SK-N-SH (cell line): ENCODE data around the gene FTCD. TPM values are rescaled to one million over a fixed set of nuclear protein-coding genes. Genes with fewer than 3 reads are reported as not detected.

Experiments
- CTCF ChIA-PET: fragments of 300-600, 350-600 bp; formaldehyde crosslinking; extraction: SDS; loops from one replicate; lab custom pipeline; 2021; lab: Yijun Ruan, JAX
- POLR2A ChIA-PET: fragments of 350-600 bp; sonication (Branson Sonifier 250); formaldehyde crosslinking; extraction: SDS; loops from one replicate; lab custom pipeline; 2020; ENCODE audit warnings: antibody characterized with exemption, inconsistent platforms; lab: Yijun Ruan, JAX
- DNase-seq: peaks from one replicate; pipeline ENCODE4 v3.0.0; 2012
- H2AFZ ChIP-seq: fragments of 200-600 bp; sonication (generic); 2 replicates; pipeline ENCODE4 v1.8.1; 2016; ENCODE audit warnings: antibody characterized with exemption, mild to moderate bottlenecking, low read depth
- H3F3A ChIP-seq: fragments of 200-600 bp; sonication (generic); replicated peaks from 2 replicates; pipeline ENCODE3; 2016; ENCODE audit warnings: antibody characterized with exemption, mild to moderate bottlenecking; ENCODE audit not compliant: insufficient read depth
- H3K27ac ChIP-seq, 2 experiments: fragments of 200-500 bp in 1 of 2; fragments of 200-600 bp in 1 of 2; sonication (Bioruptor generic) in 1 of 2; sonication (generic), shearing (Covaris generic) in 1 of 2; 2 replicates each; pipeline versions ENCODE4 v1.5.1 to v1.6.1; 2014 to 2016; ENCODE audit warnings: low read depth in 2 of 2, inconsistent platforms in 1 of 2, low read length in 1 of 2, mild to moderate bottlenecking in 1 of 2, mixed read lengths in 1 of 2
- H3K27me3 ChIP-seq: fragments of 200-600 bp; sonication (generic), shearing (Covaris generic); 2 replicates; pipeline ENCODE4 v1.6.1; 2016; ENCODE audit warnings: mixed run types; ENCODE audit not compliant: insufficient read depth
- H3K36me3 ChIP-seq, 2 experiments: fragments of 200-500 bp in 1 of 2; fragments of 200-600 bp in 1 of 2; sonication (Bioruptor generic) in 1 of 2; sonication (generic) in 1 of 2; replicated peaks in 1 of 2; 2 replicates each; pipeline versions ENCODE3 to v1.5.1; 2014 to 2016; ENCODE audit warnings: low read length in 1 of 2, mild to moderate bottlenecking in 1 of 2; ENCODE audit not compliant: insufficient read depth in 2 of 2, control insufficient read depth in 1 of 2
- H3K4me1 ChIP-seq, 2 experiments: fragments of 200-500 bp in 1 of 2; fragments of 200-600 bp in 1 of 2; sonication (Bioruptor generic) in 1 of 2; sonication (generic), shearing (Covaris generic) in 1 of 2; 2 replicates each; pipeline versions ENCODE4 v1.5.1 to v1.6.1; 2014 to 2016; ENCODE audit warnings: low read depth in 1 of 2, low read length in 1 of 2, mixed run types in 1 of 2; ENCODE audit not compliant: insufficient read depth in 2 of 2, control insufficient read depth in 1 of 2
- H3K4me2 ChIP-seq: fragments of 200-600 bp; sonication (generic), shearing (Covaris generic); 2 replicates; pipeline ENCODE4 v1.6.1; 2017; ENCODE audit warnings: mixed run types
- H3K4me3 ChIP-seq, 2 experiments: fragments of 200-500 bp in 1 of 2; fragments of 200-600 bp in 1 of 2; sonication (Bioruptor generic) in 1 of 2; sonication (generic), shearing (Covaris generic) in 1 of 2; 2 replicates each; pipeline versions ENCODE4 v1.5.1 to v1.8.1; 2014 to 2016; ENCODE audit warnings: low read depth in 2 of 2, inconsistent platforms in 1 of 2, low read length in 1 of 2, mild to moderate bottlenecking in 1 of 2, mixed read lengths in 1 of 2, moderate library complexity in 1 of 2
- H3K79me2 ChIP-seq: fragments of 200-600 bp; sonication (generic); 2 replicates; pipeline ENCODE4 v1.8.1; 2017; ENCODE audit warnings: mild to moderate bottlenecking; ENCODE audit not compliant: insufficient read depth
- H3K9ac ChIP-seq: fragments of 200-600 bp; sonication (generic); 2 replicates; pipeline ENCODE4 v1.6.1; 2017; ENCODE audit warnings: mixed run types
- H3K9me2 ChIP-seq: fragments of 200-600 bp; sonication (generic); 2 replicates; pipeline ENCODE4 v1.6.1; 2017; ENCODE audit warnings: mixed run types
- H3K9me3 ChIP-seq: fragments of 200-600 bp; sonication (generic); 2 replicates; pipeline ENCODE4 v1.6.1; 2017; ENCODE audit warnings: mixed run types, mild to moderate bottlenecking, moderate library complexity
- H4K20me1 ChIP-seq: fragments of 200-600 bp; sonication (generic); 2 replicates; pipeline ENCODE4 v1.6.1; 2017; ENCODE audit warnings: mild to moderate bottlenecking, mixed run types; ENCODE audit not compliant: insufficient read depth
- CTCF ChIP-seq: fragments of 200-600 bp; sonication (generic); IDR thresholded peaks from 2 replicates; pipeline ENCODE4 v1.6.1; 2017; ENCODE audit warnings: antibody characterized with exemption, mild to moderate bottlenecking, moderate library complexity
- EZH2phosphoT487 ChIP-seq: fragments of 200-600 bp; sonication (generic); IDR thresholded peaks from 2 replicates; pipeline ENCODE4 v1.6.1; 2017; ENCODE audit warnings: low read depth, mixed run types, mild to moderate bottlenecking, antibody characterized with exemption, moderate library complexity, borderline replicate concordance
- FOSL2 ChIP-seq: IDR thresholded peaks from 2 replicates; pipeline ENCODE4 v1.4.0; 2012; ENCODE audit warnings: low read depth, mild to moderate bottlenecking, moderate library complexity, borderline replicate concordance
- FOXJ3 ChIP-seq: sonication (generic); formaldehyde crosslinking; IDR thresholded peaks from 2 replicates; pipeline ENCODE4 v1.5.1; 2020; ENCODE audit warnings: mild to moderate bottlenecking, missing genetic modification reagents
- GATA2 ChIP-seq: sonication (generic); formaldehyde crosslinking; IDR thresholded peaks from 2 replicates; pipeline ENCODE4 v1.5.0; 2020; ENCODE audit warnings: mild to moderate bottlenecking, missing genetic modification reagents
- JUND ChIP-seq: IDR thresholded peaks from 2 replicates; pipeline ENCODE4 v1.4.0; 2012
- MEF2A ChIP-seq: IDR thresholded peaks from 2 replicates; pipeline ENCODE4 v1.4.0; 2012; ENCODE audit warnings: low read depth, borderline replicate concordance
- MXI1 ChIP-seq: IDR thresholded peaks from 2 replicates; pipeline ENCODE4 v1.6.1; 2012; ENCODE audit warnings: mild to moderate bottlenecking, low read depth, low read length, improper control_type of control experiment
- NFIC ChIP-seq: IDR thresholded peaks from 2 replicates; pipeline ENCODE4 v1.4.0; 2012; ENCODE audit warnings: borderline replicate concordance
- PBX3 ChIP-seq: IDR thresholded peaks from 2 replicates; pipeline ENCODE4; 2012
- POLR2AphosphoS5 ChIP-seq: IDR thresholded peaks from 2 replicates; pipeline ENCODE4 v1.6.1; 2012; ENCODE audit warnings: low read depth, low read length
- REST ChIP-seq: IDR thresholded peaks from 2 replicates; pipeline ENCODE4 v1.6.1; 2012; ENCODE audit warnings: mild to moderate bottlenecking, low read depth, low read length, moderate library complexity
- SMC3 ChIP-seq: IDR thresholded peaks from 2 replicates; pipeline ENCODE4 v1.6.1; 2012; ENCODE audit warnings: low read depth, low read length, improper control_type of control experiment
- USF1 ChIP-seq: IDR thresholded peaks from 2 replicates; pipeline ENCODE4 v1.4.0; 2012; ENCODE audit warnings: low read depth, borderline replicate concordance
- USF2 ChIP-seq: fragments of 150-350 bp; IDR thresholded peaks from 2 replicates; pipeline ENCODE4 v1.6.1; 2017; ENCODE audit warnings: antibody characterized with exemption, low read length, low read depth, borderline replicate concordance
- YY1 ChIP-seq: IDR thresholded peaks from 2 replicates; pipeline ENCODE4 v1.4.0; 2012; ENCODE audit warnings: low read depth, mild to moderate bottlenecking
- WGBS: methylation state at CpG from one replicate; pipeline ENCODE4 v1.1.6; 2017; ENCODE audit warnings: low lambda C conversion rate; 5-methylcytosine and 5-hydroxymethylcytosine counted together
- polyA plus RNA-seq, 3 experiments: library from polyadenylated mRNA; depleted of rRNA; stranded (reverse); fragments of >200 nt; gene quantifications; 2 replicates each; pipeline ENCODE4 v1.2.3, GENCODE V29; 2012

The FTCD gene
- polyA plus RNA-seq, 1 of the 3 experiments (the other 2 are of a cell fraction), result 0.33 TPM

- H3K9ac ChIP-seq, result no peak overlapping the region
- no peak overlapping the region for H3K4me3 ChIP-seq
- no peaks in the 10 kb centered on the region for H3K4me1 ChIP-seq
- peak; percentile 2 for DNase-seq
- H3K27ac ChIP-seq, result no peak overlapping the region
- ChIA-PET CTCF (no interaction called here), POLR2A (no interaction called here)
- no peaks in the 10 kb centered on the region for H3K79me2 ChIP-seq
- no peak overlapping the region for H3K4me2 ChIP-seq
- H2AFZ ChIP-seq, result no peak overlapping the region
- no peaks in the 10 kb centered on the region for H3K9me2 ChIP-seq
- 98% methylated on average over 8 of the region's 8 CpGs for WGBS
- no peaks in the 10 kb centered on the region for H3K9me3 ChIP-seq
- peaks cover 6% of the 10 kb centered on the region for H3F3A ChIP-seq
- TF ChIP-seq USF2 (no peak), USF1 (no peak), POLR2AphosphoS5 (no peak), FOXJ3 (no peak), MXI1 (no peak), JUND (no peak), REST (no peak), SMC3 (no peak), FOSL2 (no peak), GATA2 (CRISPR knock-in tag) (no peak), NFIC (no peak), MEF2A (no peak), PBX3 (no peak), EZH2phosphoT487 (no peak), CTCF (no peak), YY1 (no peak)
- no peaks in the 10 kb centered on the region for H3K27me3 ChIP-seq
- no peaks in the 10 kb centered on the region for H4K20me1 ChIP-seq
- H3K36me3 ChIP-seq, result peaks cover 30 to 53% of the 10 kb centered on the region in 2 experiments
These were observed 47.8 kb upstream of the FTCD start for GRCh38 chr21:46203203-46203600.
